ENCODE data around the gene ANKFY1. TPM values are rescaled to one million over a fixed set of nuclear protein-coding genes. Genes with fewer than 3 reads are reported as not detected.

ANKFY1 gene
- total RNA-seq, 4 donors from 2014 or later, result 25.6 to 70.6 (median 44.9) TPM

DNA sequence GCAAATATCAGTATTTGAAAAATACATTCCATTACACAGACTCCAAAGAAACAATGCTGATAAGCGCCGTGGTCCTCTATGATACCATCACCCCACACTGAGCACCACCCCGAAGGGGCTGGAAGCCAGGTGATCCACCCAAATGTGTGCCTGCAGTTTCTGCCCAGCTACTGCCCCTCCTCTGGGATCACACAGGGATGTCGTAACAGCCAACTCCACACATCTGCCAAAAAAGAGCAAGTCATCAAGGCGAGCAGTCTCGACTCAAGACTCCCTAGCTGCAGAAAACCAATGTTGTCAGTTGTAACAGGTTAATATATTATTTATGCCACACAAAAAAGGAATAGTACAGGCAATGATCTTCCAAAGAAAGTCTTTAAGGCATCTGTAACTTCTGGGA lies 99.8 kb downstream of the ANKFY1 start:
- H3K9me3 ChIP-seq, result no peaks in the 10 kb centered on the region
- DNase-seq (ENCODE audit: low spot score in 2 of 2), result no peak
- peaks cover 52% of the 10 kb centered on the region for H3K4me1 ChIP-seq
- H3K36me3 ChIP-seq, result peaks cover 40% of the 10 kb centered on the region
- 46% methylated on average over 6 of the region's 6 CpGs for WGBS
- H3K27ac ChIP-seq, result no peak overlapping the region
- no peak overlapping the region for H3K4me3 ChIP-seq
- TF ChIP-seq, protein P1, sequence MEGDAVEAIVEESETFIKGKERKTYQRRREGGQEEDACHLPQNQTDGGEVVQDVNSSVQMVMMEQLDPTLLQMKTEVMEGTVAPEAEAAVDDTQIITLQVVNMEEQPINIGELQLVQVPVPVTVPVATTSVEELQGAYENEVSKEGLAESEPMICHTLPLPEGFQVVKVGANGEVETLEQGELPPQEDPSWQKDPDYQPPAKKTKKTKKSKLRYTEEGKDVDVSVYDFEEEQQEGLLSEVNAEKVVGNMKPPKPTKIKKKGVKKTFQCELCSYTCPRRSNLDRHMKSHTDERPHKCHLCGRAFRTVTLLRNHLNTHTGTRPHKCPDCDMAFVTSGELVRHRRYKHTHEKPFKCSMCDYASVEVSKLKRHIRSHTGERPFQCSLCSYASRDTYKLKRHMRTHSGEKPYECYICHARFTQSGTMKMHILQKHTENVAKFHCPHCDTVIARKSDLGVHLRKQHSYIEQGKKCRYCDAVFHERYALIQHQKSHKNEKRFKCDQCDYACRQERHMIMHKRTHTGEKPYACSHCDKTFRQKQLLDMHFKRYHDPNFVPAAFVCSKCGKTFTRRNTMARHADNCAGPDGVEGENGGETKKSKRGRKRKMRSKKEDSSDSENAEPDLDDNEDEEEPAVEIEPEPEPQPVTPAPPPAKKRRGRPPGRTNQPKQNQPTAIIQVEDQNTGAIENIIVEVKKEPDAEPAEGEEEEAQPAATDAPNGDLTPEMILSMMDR (IDR thresholded peaks at IDR 0.05), result no peak
- TF ChIP-seq POLR2AphosphoS5 (IDR thresholded peaks at IDR 0.05), result no peak
- no peak for TF ChIP-seq POLR2A (IDR thresholded peaks at IDR 0.05)
- TF ChIP-seq EP300 (IDR thresholded peaks at IDR 0.05), result no peak
- H3K27me3 ChIP-seq, result no peaks in the 10 kb centered on the region

DNA sequence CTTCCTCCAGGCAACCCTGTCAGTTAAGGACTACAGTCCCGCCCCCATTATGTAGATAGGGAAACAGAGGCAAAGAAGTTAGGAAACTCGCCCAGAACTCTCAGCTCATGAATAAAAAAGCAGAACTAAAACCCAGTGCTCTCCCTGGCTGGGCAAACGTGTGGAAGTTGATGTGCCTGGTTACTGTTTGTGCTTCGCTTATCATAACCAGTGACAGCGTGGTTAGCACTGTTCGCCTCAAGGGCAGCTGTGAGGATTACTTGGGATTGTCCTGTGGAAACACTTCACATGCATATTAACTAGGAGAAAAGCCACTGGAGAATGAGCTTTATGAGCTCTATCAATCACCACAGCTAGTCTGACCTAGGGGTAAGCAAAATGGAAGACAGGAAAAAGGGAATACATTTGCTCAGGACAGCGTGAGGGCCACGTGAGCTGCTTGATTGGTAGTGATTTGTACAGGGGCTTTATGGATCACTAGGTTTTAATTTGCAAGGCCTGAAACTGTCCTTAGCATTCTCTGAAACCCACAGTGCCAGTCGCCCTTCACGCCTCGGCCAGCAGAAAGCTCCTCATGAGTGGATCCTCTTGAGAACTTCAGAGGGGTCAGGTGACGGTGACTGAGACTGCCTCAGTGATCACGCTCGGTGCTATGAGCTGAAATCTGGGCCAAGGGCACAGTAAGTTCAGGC lies 100.9 kb downstream of the ANKFY1 start:
- H3K27me3 ChIP-seq, result no peaks in the 10 kb centered on the region
- 71% methylated on average over 14 of the region's 14 CpGs for WGBS
- H3K27ac ChIP-seq, result peak overlapping the region; percentile 45
- no peaks in the 10 kb centered on the region for H3K9me3 ChIP-seq
- no peak for TF ChIP-seq EP300 (IDR thresholded peaks at IDR 0.05)
- TF ChIP-seq POLR2A (IDR thresholded peaks at IDR 0.05), result no peak
- no peak for TF ChIP-seq POLR2AphosphoS5 (IDR thresholded peaks at IDR 0.05)
- TF ChIP-seq, protein P1 (IDR thresholded peaks at IDR 0.05), result no peak
- H3K4me1 ChIP-seq, result peaks cover 52% of the 10 kb centered on the region
- DNase-seq (ENCODE audit: low spot score in 2 of 2), result no peak
- H3K4me3 ChIP-seq, result no peak overlapping the region
- H3K36me3 ChIP-seq, result peaks cover 36% of the 10 kb centered on the region

DNA sequence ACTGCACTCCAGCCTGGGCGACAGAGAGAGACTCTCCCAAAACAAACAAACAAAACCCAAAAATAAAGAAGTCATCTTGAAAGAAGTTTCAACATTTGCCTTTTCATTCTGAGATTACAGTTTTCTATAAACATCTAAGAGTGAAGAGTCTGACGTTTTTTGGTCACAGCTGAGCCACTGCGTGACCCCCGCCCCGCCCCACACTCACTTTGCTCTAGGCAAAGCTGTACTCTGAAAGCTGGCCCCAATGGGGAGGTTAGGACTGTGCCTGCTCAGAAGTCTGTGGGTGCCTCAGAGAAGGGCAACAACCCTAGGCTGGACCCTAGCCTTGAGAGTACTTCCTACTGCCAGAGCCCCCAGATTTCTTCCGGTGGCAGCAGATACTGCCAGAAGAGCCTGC lies 101.5 kb downstream of the ANKFY1 start:
- Histone ChIP-seq H3K9me3 (no peaks in the 10 kb centered on the region), H3K27ac (peak overlapping the region; percentile 45), H3K36me3 (peaks cover 36% of the 10 kb centered on the region), H3K27me3 (no peaks in the 10 kb centered on the region), H3K4me3 (no peak overlapping the region), H3K4me1 (peaks cover 52% of the 10 kb centered on the region)
- DNase-seq (ENCODE audit: low spot score in 2 of 2), result no peak
- no peak for TF ChIP-seq POLR2AphosphoS5 (IDR thresholded peaks at IDR 0.05)
- no peak for TF ChIP-seq POLR2A (IDR thresholded peaks at IDR 0.05)
- TF ChIP-seq, protein P1 (IDR thresholded peaks at IDR 0.05), result no peak
- TF ChIP-seq EP300 (IDR thresholded peaks at IDR 0.05), result no peak
- 59% methylated on average over 6 of the region's 6 CpGs for WGBS

DNA sequence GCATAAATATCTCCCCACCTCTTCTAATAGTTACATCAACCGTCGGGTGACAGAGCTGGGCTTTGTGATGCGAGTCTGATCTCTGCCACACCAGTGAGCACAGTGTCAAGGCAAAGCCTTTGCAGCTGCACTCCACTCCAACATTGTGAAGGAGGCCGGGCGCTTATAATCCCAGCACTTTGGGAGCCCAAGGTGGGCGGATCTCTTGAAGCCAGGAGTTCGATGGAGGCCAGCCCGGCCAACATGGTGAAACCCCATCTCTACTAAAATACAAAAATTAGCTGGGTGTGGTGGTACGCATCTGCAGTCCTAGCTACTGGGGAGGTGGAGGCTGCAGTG lies 101.8 kb downstream of the ANKFY1 start:
- Histone ChIP-seq H3K36me3 (peaks cover 36% of the 10 kb centered on the region), H3K4me1 (peaks cover 52% of the 10 kb centered on the region), H3K27me3 (no peaks in the 10 kb centered on the region), H3K9me3 (no peaks in the 10 kb centered on the region), H3K27ac (peak overlapping the region; percentile 45), H3K4me3 (no peak overlapping the region)
- no peak for DNase-seq (ENCODE audit: low spot score in 2 of 2)
- TF ChIP-seq EP300 (IDR thresholded peaks at IDR 0.05) (no peak), POLR2A (IDR thresholded peaks at IDR 0.05) (no peak), POLR2AphosphoS5 (IDR thresholded peaks at IDR 0.05) (no peak)
- TF ChIP-seq, protein P1 (IDR thresholded peaks at IDR 0.05), result no peak
- 49% methylated on average over 9 of the region's 9 CpGs for WGBS

DNA sequence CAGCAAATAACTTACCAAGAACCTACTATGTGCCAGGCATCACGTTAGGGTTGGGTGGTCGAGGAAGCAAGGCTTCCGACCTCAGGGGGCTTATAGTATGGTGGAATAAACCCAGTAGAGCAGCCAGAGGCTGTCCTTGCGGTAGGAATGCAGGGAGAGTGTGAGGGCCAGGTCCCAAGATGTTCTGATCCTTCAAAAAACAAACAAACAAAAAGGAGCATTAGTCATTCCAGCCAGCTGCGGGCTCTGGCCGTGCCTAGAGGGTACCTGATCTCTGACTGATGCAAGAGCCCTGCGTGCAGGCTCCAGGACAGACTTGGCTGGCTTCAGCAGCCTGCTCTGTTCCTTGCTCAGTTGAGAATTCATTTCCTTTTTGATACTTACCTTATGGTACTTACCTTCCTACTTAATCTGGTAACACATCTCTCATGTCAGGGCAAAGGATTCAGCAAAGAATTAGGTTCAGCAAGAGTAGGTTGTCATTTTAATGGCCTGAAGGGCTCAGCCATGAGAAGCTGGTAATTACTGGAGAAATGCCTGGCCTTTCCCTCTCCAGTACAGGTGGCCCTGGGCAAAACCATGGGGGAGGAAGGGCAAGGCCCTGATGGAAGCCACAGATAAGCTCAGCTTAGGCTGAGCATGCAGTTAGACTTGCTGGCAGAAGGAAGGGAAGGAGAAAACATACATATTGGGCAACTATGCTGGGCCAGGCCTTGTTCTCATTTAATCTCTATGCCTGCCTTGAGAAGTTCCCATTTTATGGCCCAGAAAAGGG lies 102.4 kb downstream of the ANKFY1 start:
- no peaks in the 10 kb centered on the region for H3K27me3 ChIP-seq
- H3K4me1 ChIP-seq, result peaks cover 52% of the 10 kb centered on the region
- TF ChIP-seq, protein P1 (IDR thresholded peaks at IDR 0.05), result peak; percentile 2 to 10
- TF ChIP-seq POLR2A (IDR thresholded peaks at IDR 0.05) (no peak), EP300 (IDR thresholded peaks at IDR 0.05) (no peak), POLR2AphosphoS5 (IDR thresholded peaks at IDR 0.05) (peak in 2 of 3 donors; percentile 41 to 62)
- no peak for DNase-seq (ENCODE audit: low spot score in 2 of 2)
- peak overlapping the region; percentile 45 for H3K27ac ChIP-seq
- WGBS, result 45% methylated on average over 7 of the region's 7 CpGs
- H3K36me3 ChIP-seq, result peaks cover 36% of the 10 kb centered on the region
- no peaks in the 10 kb centered on the region for H3K9me3 ChIP-seq
- H3K4me3 ChIP-seq, result no peak overlapping the region
